NCI-H187 (cell line): Measurements from ENCODE around the gene TEC.
"Not testable (repeated sequence)": the region's sequence is repeated elsewhere in the genome, so short reads cannot be mapped to it uniquely, and the experiment has no call there.

Experiments used
- DNase-seq, 2 experiments: peaks; one replicate each; lab custom pipeline; 2025; lab: John Stamatoyannopoulos, UW

The TEC gene

DNA sequence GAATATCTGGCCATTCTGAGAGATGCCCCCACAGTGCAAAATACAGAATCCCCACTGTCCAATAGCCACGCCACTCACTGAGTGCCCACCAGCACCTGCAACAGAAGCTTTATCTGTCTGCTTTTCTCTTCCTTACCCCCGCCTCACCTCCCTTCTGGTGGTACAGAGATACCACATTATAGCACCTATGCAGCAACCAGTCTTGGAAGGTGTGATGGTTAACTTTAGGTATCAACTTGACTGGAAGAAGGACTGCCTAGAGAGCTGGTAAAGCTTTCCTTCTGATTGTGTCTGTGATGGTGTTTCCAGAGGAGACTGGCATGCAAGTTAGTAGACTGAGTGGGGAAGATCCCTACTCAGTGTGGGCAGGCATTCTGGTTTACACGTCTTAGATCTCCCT lies 73.8 kb downstream of the TEC start:
- DNase-seq: no peak

DNA sequence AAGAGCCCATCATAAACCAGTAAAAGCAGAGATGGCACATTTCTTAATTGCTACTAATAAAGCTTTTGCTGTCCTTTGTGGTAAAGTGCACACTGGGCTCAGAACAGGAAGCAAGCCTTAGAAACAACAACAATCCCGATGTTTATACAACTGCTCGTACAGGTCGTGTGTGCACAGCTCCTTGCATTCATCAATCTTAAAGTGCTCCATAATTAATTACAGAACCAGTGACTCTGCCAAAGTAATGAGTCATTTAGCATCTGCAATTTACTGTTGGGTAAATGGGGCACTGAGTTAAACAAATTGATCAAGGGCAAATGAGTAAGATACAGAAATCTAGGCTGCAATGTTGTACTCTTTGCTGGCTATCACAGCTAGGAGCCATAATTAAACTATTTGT lies 74.3 kb downstream of the TEC start:
- DNase-seq: no peak

GRCh38 chr4:48194971-48195370 lies 74.7 kb downstream of the TEC start:
- no peak for DNase-seq

- DNase-seq: no peak
Measured at GRCh38 chr4:48193921-48194468, 75.6 kb downstream of the TEC start.

- no peak for DNase-seq
Measured at GRCh38 chr4:48193096-48193836, 76.4 kb downstream of the TEC start.

DNA sequence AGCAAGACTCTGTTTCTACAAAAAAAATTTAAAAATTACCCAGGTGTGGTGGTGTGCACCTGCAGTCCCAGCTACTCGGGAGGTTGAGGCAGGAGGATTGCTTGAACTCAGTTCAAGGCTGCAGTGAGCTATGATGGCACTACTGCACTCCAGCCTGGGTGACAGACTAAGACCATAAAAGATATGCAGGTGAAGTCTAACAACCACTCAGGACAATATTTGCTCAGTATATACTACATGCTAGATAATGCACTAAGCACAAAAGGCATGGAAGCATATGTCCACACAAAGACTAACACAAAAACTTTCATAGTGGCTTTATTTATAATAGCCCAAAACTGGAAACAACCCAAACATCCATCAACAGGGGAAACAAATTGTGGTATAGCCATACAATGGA lies 77.9 kb downstream of the TEC start:
- DNase-seq: no peak

GRCh38 chr4:48190839-48191238 lies 78.8 kb downstream of the TEC start:
- no peak for DNase-seq

DNA sequence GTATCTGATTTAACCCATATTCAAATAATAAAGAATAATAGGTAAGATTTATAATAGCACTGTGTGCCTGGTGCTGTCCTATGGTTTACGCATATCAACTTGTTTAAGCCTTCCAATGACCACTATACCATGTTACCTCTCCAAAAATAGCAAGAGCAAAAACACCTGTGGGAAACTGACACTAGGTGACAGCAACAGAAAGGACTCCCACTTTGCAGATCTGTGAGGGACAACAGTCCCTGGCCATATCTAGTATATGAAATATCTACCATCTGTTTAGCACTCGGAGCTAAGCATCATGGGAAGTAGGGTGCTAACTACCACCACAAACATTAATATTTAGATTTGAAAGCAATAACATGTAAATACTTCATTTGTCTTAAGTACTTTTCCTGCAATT lies 79.9 kb downstream of the TEC start:
- no peak for DNase-seq

- DNase-seq: no peak
Measured at GRCh38 chr4:48188390-48188789, 81.2 kb downstream of the TEC start.

GRCh38 chr4:48187813-48188212 lies 81.8 kb downstream of the TEC start:
- no peak for DNase-seq

- DNase-seq: not testable (repeated sequence)
Measured at GRCh38 chr4:48187066-48187465, 82.6 kb downstream of the TEC start.

- not testable (repeated sequence) for DNase-seq
Measured at GRCh38 chr4:48186394-48186793, 83.2 kb downstream of the TEC start.

DNA sequence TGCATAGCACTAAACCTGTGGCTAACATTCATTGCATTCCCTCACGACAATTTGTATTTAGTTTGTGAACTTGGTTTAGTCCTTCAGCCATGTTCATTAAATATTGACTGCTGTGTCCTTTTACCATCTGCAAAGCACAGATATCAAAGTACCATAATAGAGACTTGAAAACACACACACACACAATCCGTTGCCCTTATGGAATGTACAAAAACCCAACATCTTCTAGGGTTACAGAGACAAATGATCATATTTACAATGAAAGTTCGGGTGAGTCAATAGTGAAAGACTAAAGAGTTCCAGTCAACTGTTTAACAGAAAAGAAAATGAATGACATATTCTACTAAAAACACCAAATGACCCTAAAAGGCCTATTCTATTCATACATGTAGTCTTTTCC lies 84.8 kb downstream of the TEC start:
- DNase-seq: no peak

DNA sequence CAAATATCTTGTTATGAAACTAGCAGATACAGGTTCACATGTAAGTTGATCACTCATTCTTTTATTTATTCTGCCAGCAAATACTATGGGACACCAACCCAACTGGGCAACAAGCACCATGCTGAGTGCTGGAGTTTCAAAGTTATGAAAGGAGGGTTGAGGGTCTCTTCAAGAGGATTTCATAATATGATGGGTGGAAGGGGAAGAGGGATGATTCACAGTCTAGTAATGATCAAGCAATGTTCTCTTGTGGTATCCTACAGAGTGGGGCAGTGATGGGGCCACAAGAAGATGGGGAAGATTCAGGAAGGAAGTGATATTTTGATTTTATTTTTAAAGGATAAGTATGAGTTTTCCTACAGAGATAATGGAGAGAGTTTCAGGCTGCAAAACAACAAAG lies 89.4 kb downstream of the TEC start:
- no peak for DNase-seq

GRCh38 chr4:48178931-48179330 lies 90.7 kb downstream of the TEC start:
- no peak for DNase-seq

- no peak for DNase-seq
Measured at GRCh38 chr4:48175806-48176205, 93.8 kb downstream of the TEC start.

GRCh38 chr4:48175328-48175727 lies 94.3 kb downstream of the TEC start:
- DNase-seq: no peak

DNA sequence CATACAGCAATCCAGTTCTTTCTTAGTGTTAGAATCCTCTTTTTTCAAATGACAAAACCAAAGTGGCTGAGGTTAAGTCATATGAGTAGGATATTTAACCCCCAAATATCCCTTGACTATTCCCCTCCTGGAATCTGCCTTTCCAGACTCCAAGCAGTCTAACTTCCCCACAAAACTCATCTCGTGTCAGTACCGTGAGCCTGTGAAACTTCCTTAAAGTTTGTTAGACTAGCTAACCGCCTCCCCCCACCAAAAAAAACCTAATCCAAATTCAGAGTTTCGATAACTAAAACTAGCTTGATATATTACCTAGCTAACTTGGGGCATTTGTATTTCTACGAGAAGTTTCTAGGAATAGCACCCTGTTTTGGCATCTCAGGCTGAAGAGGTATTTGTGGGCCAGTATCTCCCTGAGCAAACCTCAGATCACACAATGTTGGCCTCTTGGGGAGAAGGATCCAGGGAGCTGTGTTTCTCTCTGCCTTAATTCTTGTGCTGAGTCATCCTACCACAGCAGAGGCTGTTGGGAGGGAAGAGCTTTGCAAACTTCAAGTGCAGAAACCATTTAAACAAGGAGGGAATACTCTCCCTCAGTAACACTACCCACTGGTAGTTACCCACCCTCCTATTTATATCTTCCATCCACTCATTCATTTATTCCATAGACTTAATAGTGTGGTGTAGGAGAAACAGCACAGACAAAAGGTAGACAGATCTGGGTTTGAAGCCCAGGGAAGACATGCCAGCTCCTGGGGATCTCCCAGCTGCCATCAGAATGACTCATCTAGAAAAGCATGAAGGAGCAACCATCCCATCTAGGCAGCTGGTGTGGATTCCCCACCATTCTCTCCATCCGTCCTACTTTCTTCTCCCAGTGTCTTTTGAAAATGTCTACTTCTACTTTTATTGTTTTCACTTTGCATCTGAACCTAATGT lies 96.3 kb downstream of the TEC start:
- no peak for DNase-seq

GRCh38 chr4:48172651-48173050 lies 97.0 kb downstream of the TEC start:
- DNase-seq: no peak

- DNase-seq: no peak
Measured at GRCh38 chr4:48169636-48170035, 100.0 kb downstream of the TEC start.

- no peak for DNase-seq
Measured at GRCh38 chr4:48167538-48168263, 101.9 kb downstream of the TEC start.

DNA sequence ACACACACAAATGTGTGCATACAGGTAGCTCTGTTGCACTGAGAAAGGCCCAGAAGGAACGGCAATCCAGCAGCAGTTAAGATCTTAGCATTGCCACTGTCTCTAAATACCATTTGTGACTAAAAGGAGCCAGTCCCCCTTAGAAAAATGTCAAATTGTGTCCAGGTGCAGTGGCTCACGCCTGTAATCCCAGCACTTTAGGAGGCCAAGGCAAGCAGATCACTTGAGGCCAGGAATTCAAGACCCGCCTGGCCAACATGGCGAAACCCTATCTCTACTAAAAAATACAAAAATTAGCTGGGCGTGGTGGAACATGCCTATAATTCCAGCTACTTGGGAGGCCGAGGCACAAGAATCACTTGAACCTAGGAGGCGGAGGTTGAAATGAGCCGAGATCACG lies 105.1 kb downstream of the TEC start:
- DNase-seq: not testable (repeated sequence)
